Chondrocyte (in vitro differentiated cells): ENCODE results near the gene ITGB1BP1. TPM values are rescaled to one million over a fixed set of nuclear protein-coding genes. Genes with fewer than 3 reads are reported as not detected.

Source experiments
- DNase-seq: peaks from one replicate; pipeline ENCODE4 v3.0.0; 2021; ENCODE audit warnings: mixed read lengths, low spot score
- H3K27ac Mint-ChIP-seq: one replicate; pipeline ENCODE4 v1.8.0; 2021; ENCODE audit warnings: mild to moderate bottlenecking, moderate library complexity, mixed read lengths; ENCODE audit not compliant: unreplicated experiment
- H3K27me3 Mint-ChIP-seq: 2 replicates; pipeline ENCODE4 v1.8.0; 2021; ENCODE audit warnings: low read depth, mixed read lengths
- H3K36me3 Mint-ChIP-seq: 2 replicates; pipeline ENCODE4 v1.8.0; 2021; ENCODE audit warnings: low read depth, mixed read lengths
- H3K4me1 Mint-ChIP-seq: 2 replicates; pipeline ENCODE4 v1.8.0; 2021; ENCODE audit warnings: low read depth, mild to moderate bottlenecking, mixed read lengths
- H3K4me3 Mint-ChIP-seq: one replicate; pipeline ENCODE4 v1.8.0; 2021; ENCODE audit warnings: mild to moderate bottlenecking, moderate library complexity, mixed read lengths; ENCODE audit not compliant: unreplicated experiment
- H3K9me3 Mint-ChIP-seq: 2 replicates; pipeline ENCODE4 v1.8.0; 2021; ENCODE audit warnings: low read depth, mixed read lengths
- long read RNA-seq: library from polyadenylated mRNA; stranded (forward); transcript quantifications from one replicate; pipeline ENCODE4 v2.0.0, GENCODE V29; 2021
- total RNA-seq: library from RNA; stranded (reverse); gene quantifications from 3 replicates; pipeline ENCODE4 v1.2.1, GENCODE V29; 2021
- TF ChIP-seq, protein P1 (sequence below): fragments of 200-600 bp; sonication (generic); IDR thresholded peaks from 2 replicates; pipeline ENCODE4 v1.5.0; 2021; ENCODE audit warnings: antibody characterized with exemption, mild to moderate bottlenecking, moderate library complexity

The ITGB1BP1 gene, protein sequence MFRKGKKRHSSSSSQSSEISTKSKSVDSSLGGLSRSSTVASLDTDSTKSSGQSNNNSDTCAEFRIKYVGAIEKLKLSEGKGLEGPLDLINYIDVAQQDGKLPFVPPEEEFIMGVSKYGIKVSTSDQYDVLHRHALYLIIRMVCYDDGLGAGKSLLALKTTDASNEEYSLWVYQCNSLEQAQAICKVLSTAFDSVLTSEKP
- total RNA-seq, result 99.8 to 126 TPM (median 117 TPM) in 3 replicates
- long read RNA-seq, full-length matches to known transcripts, result 37 of 86 reads
- long read RNA-seq, partial matches to known transcripts, result 28 of 86 reads
- long read RNA-seq, other reads (novel, unspliced or antisense), result 21 of 86 reads

DNA sequence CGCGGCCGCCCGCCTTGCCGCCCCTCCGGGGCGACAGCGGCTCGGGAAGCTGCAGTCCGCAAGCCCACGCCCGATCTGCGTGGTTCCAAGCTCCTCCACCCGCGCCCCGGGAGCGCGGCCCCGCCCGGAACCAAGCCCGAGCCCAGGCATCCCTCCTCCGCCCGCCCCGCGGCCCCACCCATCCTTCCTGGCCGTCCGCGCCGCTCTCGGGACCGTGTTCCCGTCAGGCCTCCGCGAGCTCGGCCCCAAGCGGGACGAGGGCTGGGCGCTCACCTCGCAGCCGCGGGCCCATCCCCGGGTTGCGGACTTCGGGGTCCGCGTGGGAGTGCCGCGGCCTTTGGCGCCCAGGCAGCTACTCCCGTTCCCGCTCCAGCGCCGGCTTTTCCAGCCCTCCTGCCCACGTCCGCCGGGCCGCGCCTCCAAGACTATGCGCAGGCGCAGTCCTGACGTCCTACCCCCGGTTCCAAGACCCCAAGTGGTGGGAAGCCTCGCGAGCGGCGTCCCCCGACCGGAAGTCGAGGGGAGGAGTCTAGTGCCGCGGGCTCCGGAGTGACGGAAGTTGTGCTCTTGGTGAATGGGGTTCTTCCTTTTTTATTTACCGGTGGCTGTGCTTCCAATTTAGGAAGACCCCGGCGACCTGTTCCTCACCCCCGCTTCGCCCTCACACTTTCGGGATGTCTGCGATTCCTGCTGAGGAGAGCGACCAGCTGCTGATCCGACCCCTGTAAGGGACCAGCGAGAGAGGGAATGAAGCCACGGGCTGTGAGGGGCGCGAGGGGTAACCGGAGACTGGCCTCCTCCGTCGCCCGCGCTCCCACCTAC is at the start of gene ITGB1BP1, which contains the start of gene CPSF3:
TSS of gene ITGB1BP1 (minus strand) at position 429 of the 822 bp plus-strand sequence. CDS start 4,831 bp downstream, outside the sequence.
TSS of gene CPSF3 (plus strand) at position 555 of the 822 bp plus-strand sequence. CDS start at position 675, 120 bp downstream.
- no peaks in the 10 kb centered on the region for H3K9me3 Mint-ChIP-seq
- DNase-seq, result peak; percentile 100
- H3K27ac Mint-ChIP-seq, result peak within 1 kb of the TSS; percentile 81
- H3K36me3 Mint-ChIP-seq, result no peaks in the 10 kb centered on the region
- TF ChIP-seq, protein P1, sequence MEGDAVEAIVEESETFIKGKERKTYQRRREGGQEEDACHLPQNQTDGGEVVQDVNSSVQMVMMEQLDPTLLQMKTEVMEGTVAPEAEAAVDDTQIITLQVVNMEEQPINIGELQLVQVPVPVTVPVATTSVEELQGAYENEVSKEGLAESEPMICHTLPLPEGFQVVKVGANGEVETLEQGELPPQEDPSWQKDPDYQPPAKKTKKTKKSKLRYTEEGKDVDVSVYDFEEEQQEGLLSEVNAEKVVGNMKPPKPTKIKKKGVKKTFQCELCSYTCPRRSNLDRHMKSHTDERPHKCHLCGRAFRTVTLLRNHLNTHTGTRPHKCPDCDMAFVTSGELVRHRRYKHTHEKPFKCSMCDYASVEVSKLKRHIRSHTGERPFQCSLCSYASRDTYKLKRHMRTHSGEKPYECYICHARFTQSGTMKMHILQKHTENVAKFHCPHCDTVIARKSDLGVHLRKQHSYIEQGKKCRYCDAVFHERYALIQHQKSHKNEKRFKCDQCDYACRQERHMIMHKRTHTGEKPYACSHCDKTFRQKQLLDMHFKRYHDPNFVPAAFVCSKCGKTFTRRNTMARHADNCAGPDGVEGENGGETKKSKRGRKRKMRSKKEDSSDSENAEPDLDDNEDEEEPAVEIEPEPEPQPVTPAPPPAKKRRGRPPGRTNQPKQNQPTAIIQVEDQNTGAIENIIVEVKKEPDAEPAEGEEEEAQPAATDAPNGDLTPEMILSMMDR, result peak; percentile 1
- H3K4me3 Mint-ChIP-seq, result no peak within 1 kb of the TSS
- no peaks in the 10 kb centered on the region for H3K27me3 Mint-ChIP-seq
- H3K4me1 Mint-ChIP-seq, result peaks cover 25% of the 10 kb centered on the region

DNA sequence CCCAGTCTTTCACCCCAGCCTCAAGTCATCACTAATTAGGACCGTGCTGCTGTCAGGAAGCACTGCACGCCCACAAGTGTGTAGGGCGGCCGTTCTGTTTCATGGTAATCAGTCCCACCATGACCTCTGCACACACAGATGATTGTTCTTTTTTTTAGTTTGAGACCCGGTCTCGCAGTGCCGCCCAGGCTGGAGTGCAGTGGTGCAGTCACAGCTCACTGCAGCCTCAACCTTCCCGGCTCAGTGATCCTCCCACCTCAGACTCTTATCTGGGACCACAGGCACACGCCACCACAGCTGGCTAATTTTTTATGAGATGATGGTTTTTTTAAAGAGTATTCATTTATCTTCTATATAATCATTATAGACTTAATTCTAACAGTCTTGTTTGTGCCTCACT is 49.2 kb upstream of the ITGB1BP1 start:
- Mint-ChIP-seq H3K4me3 (peak overlapping the region; percentile 33), H3K27ac (no peak overlapping the region), H3K27me3 (no peaks in the 10 kb centered on the region), H3K36me3 (peaks cover 12% of the 10 kb centered on the region), H3K4me1 (peaks cover 29% of the 10 kb centered on the region), H3K9me3 (no peaks in the 10 kb centered on the region)
- no peak for DNase-seq
- TF ChIP-seq, protein P1, result no peak

DNA sequence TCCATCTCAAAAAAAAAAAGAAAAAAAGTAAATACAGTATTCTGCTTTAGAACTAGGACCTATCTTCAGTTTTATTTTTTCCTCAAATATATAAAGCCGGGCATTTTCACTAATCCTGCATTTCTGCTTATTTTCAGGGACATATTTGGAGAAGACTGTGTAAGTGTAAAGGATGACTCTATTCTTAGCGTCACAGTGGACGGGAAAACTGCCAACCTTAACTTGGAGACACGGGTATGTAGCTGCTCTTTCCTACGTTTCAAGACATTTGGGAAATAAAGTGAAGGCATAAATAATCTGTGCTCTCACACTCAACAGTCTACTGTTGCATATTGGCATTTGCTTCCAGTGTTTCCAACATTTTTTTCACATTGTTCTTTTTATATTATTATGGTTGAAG is 47.9 kb upstream of the ITGB1BP1 start:
- TF ChIP-seq, protein P1, result no peak
- Mint-ChIP-seq H3K4me1 (peaks cover 20% of the 10 kb centered on the region), H3K9me3 (no peaks in the 10 kb centered on the region), H3K36me3 (peaks cover 10% of the 10 kb centered on the region), H3K4me3 (no peak overlapping the region), H3K27me3 (no peaks in the 10 kb centered on the region), H3K27ac (no peak overlapping the region)
- no peak for DNase-seq

DNA sequence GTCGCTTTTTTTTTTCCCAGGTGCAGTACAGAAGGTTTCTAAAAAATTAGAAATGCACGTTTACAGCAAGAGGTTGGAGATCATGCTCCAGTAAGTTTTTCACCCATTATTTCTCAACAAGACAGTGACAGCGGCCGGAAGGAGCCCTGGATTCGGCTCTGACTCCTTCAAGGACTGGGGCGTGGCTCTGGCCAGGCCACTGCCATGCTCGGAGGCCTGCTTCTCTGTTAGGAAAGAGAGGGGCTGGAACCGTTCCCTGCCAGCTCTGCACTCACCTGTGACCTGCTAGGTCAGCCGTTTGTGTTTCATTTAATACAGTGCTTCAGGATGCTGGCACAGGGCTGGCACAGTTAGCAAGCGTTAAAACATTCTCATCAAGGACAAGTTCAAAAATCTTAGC is 44.4 kb upstream of the ITGB1BP1 start:
- Mint-ChIP-seq H3K27me3 (no peaks in the 10 kb centered on the region), H3K36me3 (peaks cover 9% of the 10 kb centered on the region), H3K9me3 (no peaks in the 10 kb centered on the region), H3K27ac (no peak overlapping the region), H3K4me1 (peaks cover 4% of the 10 kb centered on the region), H3K4me3 (no peak overlapping the region)
- DNase-seq, result no peak
- TF ChIP-seq, protein P1, result no peak

DNA sequence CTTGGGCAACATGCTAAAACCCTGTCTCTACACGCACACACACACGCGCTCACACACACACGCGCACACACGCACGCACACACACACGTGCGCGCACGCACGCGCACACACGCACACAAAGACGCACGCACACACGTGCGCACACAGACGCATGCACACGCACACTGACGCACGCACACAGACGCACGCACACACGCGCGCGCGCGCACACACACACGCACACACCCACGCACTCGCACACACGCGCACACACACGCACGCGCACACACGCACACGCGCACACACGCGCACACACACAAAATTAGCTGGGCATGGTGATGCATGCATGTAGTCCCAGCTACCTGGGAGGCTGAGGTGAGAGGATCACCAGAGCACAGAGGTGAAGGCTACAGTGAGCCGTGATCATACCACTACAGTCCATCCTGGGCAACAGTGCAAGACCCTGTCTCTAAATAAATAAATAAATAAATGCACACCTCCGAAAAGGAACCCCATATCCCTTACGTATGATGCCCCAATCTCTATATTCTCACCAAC is 42.9 kb upstream of the ITGB1BP1 start:
- H3K9me3 Mint-ChIP-seq, result no peaks in the 10 kb centered on the region
- H3K36me3 Mint-ChIP-seq, result peaks cover 7% of the 10 kb centered on the region
- no peak for DNase-seq
- TF ChIP-seq, protein P1, result no peak
- no peak overlapping the region for H3K27ac Mint-ChIP-seq
- H3K27me3 Mint-ChIP-seq, result no peaks in the 10 kb centered on the region
- H3K4me3 Mint-ChIP-seq, result no peak overlapping the region
- H3K4me1 Mint-ChIP-seq, result peaks cover 4% of the 10 kb centered on the region
